Measurements from ENCODE around the gene SMDT1.

- TF ChIP-seq POLR2A (IDR thresholded peaks at IDR 0.05; ENCODE audit: low read length) (no peak), KDM1A (IDR thresholded peaks at IDR 0.05; ENCODE audit: low read depth) (no peak), HMGXB4 (CRISPR knock-in tag; IDR thresholded peaks at IDR 0.05; ENCODE audit: borderline replicate concordance) (no peak), JUNB (IDR thresholded peaks at IDR 0.05) (no peak), EP300 (IDR thresholded peaks at IDR 0.05) (no peak), CHD2 (IDR thresholded peaks at IDR 0.05; ENCODE audit: low read length, partially characterized antibody) (no peak), MAFK (IDR thresholded peaks at IDR 0.05; ENCODE audit: partially characterized antibody) (no peak)
- TF ChIP-seq, protein P1, sequence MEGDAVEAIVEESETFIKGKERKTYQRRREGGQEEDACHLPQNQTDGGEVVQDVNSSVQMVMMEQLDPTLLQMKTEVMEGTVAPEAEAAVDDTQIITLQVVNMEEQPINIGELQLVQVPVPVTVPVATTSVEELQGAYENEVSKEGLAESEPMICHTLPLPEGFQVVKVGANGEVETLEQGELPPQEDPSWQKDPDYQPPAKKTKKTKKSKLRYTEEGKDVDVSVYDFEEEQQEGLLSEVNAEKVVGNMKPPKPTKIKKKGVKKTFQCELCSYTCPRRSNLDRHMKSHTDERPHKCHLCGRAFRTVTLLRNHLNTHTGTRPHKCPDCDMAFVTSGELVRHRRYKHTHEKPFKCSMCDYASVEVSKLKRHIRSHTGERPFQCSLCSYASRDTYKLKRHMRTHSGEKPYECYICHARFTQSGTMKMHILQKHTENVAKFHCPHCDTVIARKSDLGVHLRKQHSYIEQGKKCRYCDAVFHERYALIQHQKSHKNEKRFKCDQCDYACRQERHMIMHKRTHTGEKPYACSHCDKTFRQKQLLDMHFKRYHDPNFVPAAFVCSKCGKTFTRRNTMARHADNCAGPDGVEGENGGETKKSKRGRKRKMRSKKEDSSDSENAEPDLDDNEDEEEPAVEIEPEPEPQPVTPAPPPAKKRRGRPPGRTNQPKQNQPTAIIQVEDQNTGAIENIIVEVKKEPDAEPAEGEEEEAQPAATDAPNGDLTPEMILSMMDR (IDR thresholded peaks at IDR 0.05), result no peak
Measured at GRCh38 chr22:42083119-42083518, 3.6 kb downstream of the SMDT1 start.
